Ectodermal cell (in vitro differentiated cells): ENCODE results near the gene ZC3H18.

Experiments
- H3K27ac ChIP-seq: 2 replicates; pipeline ENCODE4 v1.7.0; 2013; ENCODE audit warnings: mild to moderate bottlenecking, low read depth, low read length; ENCODE audit not compliant: insufficient read depth, poor library complexity, severe bottlenecking
- H3K27me3 ChIP-seq: 2 replicates; pipeline ENCODE4 v1.7.0; 2013; ENCODE audit warnings: mild to moderate bottlenecking, low read length; ENCODE audit not compliant: insufficient read depth, control insufficient read depth, poor library complexity, severe bottlenecking
- H3K36me3 ChIP-seq: one replicate; pipeline ENCODE4 v1.7.0; 2013; ENCODE audit warnings: low read length; ENCODE audit not compliant: control insufficient read depth, insufficient read depth
- H3K4me1 ChIP-seq: one replicate; pipeline ENCODE4 v1.7.0; 2013; ENCODE audit warnings: low read length; ENCODE audit not compliant: control insufficient read depth, insufficient read depth
- H3K4me3 ChIP-seq: 2 replicates; pipeline ENCODE4 v1.7.0; 2013; ENCODE audit warnings: low read depth, low read length, control low read depth; ENCODE audit not compliant: insufficient read depth
- H3K9me3 ChIP-seq: 2 replicates; pipeline ENCODE4 v1.7.0; 2013; ENCODE audit warnings: mild to moderate bottlenecking, low read length, moderate library complexity; ENCODE audit not compliant: control insufficient read depth
- WGBS, 2 experiments: methylation state at CpG; one replicate each; pipeline ENCODE4 v1.1.7; 2013; ENCODE audit warnings: missing lambda C conversion rate in 2 of 2; 5-methylcytosine and 5-hydroxymethylcytosine counted together

ZC3H18 gene

GRCh38 chr16:88593910-88594309 lies 23.7 kb downstream of the ZC3H18 start:
- 94 to 95% methylated on average over 6 of the region's 6 CpGs for WGBS, 2 experiments
- H3K27ac ChIP-seq: no peak overlapping the region
- no peaks in the 10 kb centered on the region for H3K9me3 ChIP-seq
- no peaks in the 10 kb centered on the region for H3K27me3 ChIP-seq
- no peak overlapping the region for H3K4me3 ChIP-seq
- peaks cover 7% of the 10 kb centered on the region for H3K36me3 ChIP-seq
- no peaks in the 10 kb centered on the region for H3K4me1 ChIP-seq

- Histone ChIP-seq H3K36me3 (peaks cover 7% of the 10 kb centered on the region), H3K4me1 (no peaks in the 10 kb centered on the region), H3K9me3 (no peaks in the 10 kb centered on the region), H3K27me3 (no peaks in the 10 kb centered on the region), H3K4me3 (no peak overlapping the region), H3K27ac (no peak overlapping the region)
- 93 to 94% methylated on average over 6 of the region's 6 CpGs for WGBS, 2 experiments
These were observed 24.9 kb downstream of the ZC3H18 start for GRCh38 chr16:88595101-88595500.

GRCh38 chr16:88595921-88596320 lies 25.7 kb downstream of the ZC3H18 start:
- H3K4me1 ChIP-seq: no peaks in the 10 kb centered on the region
- WGBS, 2 experiments: 90 to 98% methylated on average over 9 to 10 of the region's 10 CpGs
- no peaks in the 10 kb centered on the region for H3K27me3 ChIP-seq
- peaks cover 14% of the 10 kb centered on the region for H3K36me3 ChIP-seq
- no peak overlapping the region for H3K4me3 ChIP-seq
- H3K9me3 ChIP-seq: no peaks in the 10 kb centered on the region
- H3K27ac ChIP-seq: no peak overlapping the region

- WGBS, 2 experiments: 93 to 94% methylated on average over 3 of the region's 3 CpGs
These were observed 26.3 kb downstream of the ZC3H18 start for GRCh38 chr16:88596483-88596882.

GRCh38 chr16:88597856-88598491 lies 27.8 kb downstream of the ZC3H18 start:
- 90 to 91% methylated on average over 21 of the region's 21 CpGs for WGBS, 2 experiments
- peaks cover 32% of the 10 kb centered on the region for H3K36me3 ChIP-seq
- no peaks in the 10 kb centered on the region for H3K9me3 ChIP-seq
- no peaks in the 10 kb centered on the region for H3K27me3 ChIP-seq
- no peak overlapping the region for H3K27ac ChIP-seq
- no peaks in the 10 kb centered on the region for H3K4me1 ChIP-seq
- no peak overlapping the region for H3K4me3 ChIP-seq

More at GRCh38 chr16:88596483-88596882, 26.3 kb downstream of the ZC3H18 start:
- Histone ChIP-seq H3K4me1 (no peaks in the 10 kb centered on the region), H3K27ac (no peak overlapping the region), H3K27me3 (no peaks in the 10 kb centered on the region), H3K36me3 (peaks cover 19% of the 10 kb centered on the region), H3K9me3 (no peaks in the 10 kb centered on the region), H3K4me3 (no peak overlapping the region)

- H3K9me3 ChIP-seq: no peaks in the 10 kb centered on the region
- H3K27ac ChIP-seq: no peak overlapping the region
- no peaks in the 10 kb centered on the region for H3K4me1 ChIP-seq
- H3K4me3 ChIP-seq: no peak overlapping the region
- peaks cover 32% of the 10 kb centered on the region for H3K36me3 ChIP-seq
- WGBS, 2 experiments: 95% methylated on average over 14 of the region's 14 CpGs
- no peaks in the 10 kb centered on the region for H3K27me3 ChIP-seq
These were observed 29.0 kb downstream of the ZC3H18 start for GRCh38 chr16:88599092-88599733.

- H3K27ac ChIP-seq: no peak overlapping the region
- no peaks in the 10 kb centered on the region for H3K27me3 ChIP-seq
- peaks cover 37% of the 10 kb centered on the region for H3K36me3 ChIP-seq
- no peaks in the 10 kb centered on the region for H3K9me3 ChIP-seq
- no peak overlapping the region for H3K4me3 ChIP-seq
- no peaks in the 10 kb centered on the region for H3K4me1 ChIP-seq
- WGBS, 2 experiments: 94% methylated on average over 25 of the region's 25 CpGs
These were observed 29.8 kb downstream of the ZC3H18 start for GRCh38 chr16:88599825-88600538.

- Histone ChIP-seq H3K4me3 (no peak overlapping the region), H3K27ac (no peak overlapping the region), H3K4me1 (no peaks in the 10 kb centered on the region), H3K27me3 (no peaks in the 10 kb centered on the region), H3K36me3 (peaks cover 37% of the 10 kb centered on the region), H3K9me3 (no peaks in the 10 kb centered on the region)
- 93 to 97% methylated on average over 6 of the region's 6 CpGs for WGBS, 2 experiments
These were observed 30.3 kb downstream of the ZC3H18 start for GRCh38 chr16:88600539-88600896.

GRCh38 chr16:88601313-88602036 lies 31.3 kb downstream of the ZC3H18 start:
- no peaks in the 10 kb centered on the region for H3K27me3 ChIP-seq
- no peak overlapping the region for H3K27ac ChIP-seq
- H3K4me3 ChIP-seq: no peak overlapping the region
- H3K9me3 ChIP-seq: no peaks in the 10 kb centered on the region
- peaks cover 42% of the 10 kb centered on the region for H3K36me3 ChIP-seq
- no peaks in the 10 kb centered on the region for H3K4me1 ChIP-seq
- WGBS, 2 experiments: 95 to 97% methylated on average over 9 of the region's 9 CpGs

GRCh38 chr16:88602091-88602490 lies 31.9 kb downstream of the ZC3H18 start:
- Histone ChIP-seq H3K27ac (no peak overlapping the region), H3K4me3 (no peak overlapping the region), H3K9me3 (no peaks in the 10 kb centered on the region), H3K27me3 (no peaks in the 10 kb centered on the region), H3K36me3 (peaks cover 46% of the 10 kb centered on the region), H3K4me1 (no peaks in the 10 kb centered on the region)
- WGBS, 2 experiments: 91% methylated on average over 7 of the region's 7 CpGs
